ENCODE data around the gene ANKS6. TPM values are rescaled to one million over a fixed set of nuclear protein-coding genes. Genes with fewer than 3 reads are reported as not detected.
A peak's percentile ranks its signal among the peaks of the same experiment; 100 is the strongest.

The ANKS6 gene
- total and polyA plus RNA-seq, 2 of the 8 experiments (the other 6 are each of a cell fraction or from before 2014, with no cell fraction given) = 34.1 to 56.3 TPM

DNA sequence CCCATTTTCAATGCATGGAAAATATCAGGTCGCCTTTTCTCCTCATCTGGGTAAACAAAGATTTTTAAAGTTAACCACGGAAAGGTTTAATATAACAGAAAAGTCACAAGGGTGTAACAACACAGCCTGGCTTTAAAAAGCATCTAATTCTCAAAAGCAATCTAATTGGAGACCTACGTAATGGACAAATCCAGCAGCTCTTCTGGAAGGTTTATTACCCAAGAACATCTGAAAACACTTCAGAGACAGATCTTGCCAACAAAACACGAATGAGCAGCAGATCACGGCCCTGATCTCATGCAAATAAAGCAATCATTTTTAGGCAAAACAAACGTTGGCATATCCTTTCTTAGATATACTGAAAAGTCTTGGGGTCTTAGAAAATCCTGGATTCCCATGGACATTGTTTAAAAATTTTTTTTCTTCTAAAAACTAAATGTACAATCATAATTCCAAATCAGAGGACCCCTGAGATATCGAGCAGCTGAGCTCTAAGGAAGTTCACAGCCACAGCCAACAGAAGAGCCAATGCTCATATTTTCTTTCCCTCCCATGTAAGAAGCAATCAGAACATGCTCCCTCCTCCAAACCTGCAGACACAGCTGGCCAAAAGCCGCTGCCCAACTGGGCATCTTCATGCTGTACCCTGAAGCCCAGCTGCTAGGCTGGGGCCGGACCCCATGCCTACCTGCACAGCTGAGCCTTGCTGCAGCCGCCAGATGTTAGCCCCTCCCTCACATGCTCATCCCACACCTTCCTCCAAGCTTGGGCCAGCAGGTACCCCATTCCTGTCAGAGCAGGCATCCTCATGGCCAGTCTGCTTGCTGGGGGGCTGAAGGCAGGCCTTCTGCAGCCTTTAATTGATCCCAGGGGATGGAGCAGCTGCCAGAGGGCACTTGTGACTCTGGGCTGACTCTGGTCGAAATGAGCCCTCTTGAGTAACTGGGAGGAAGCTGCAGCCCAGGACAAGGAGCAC is 11.2 kb downstream of the ANKS6 start:
- Histone ChIP-seq H2BK5ac (ENCODE audit: low read depth, low read length) (no peak overlapping the region), H2BK12ac (ENCODE audit: low read depth, low read length) (no peak overlapping the region), H3K14ac (ENCODE audit: insufficient read length) (no peak overlapping the region), H4K20me1 (replicated peaks in 1 of 2; ENCODE audit: control insufficient read depth in 1 of 2, insufficient read depth in 2 of 2, low read length in 2 of 2) (peaks cover 7 to 8% of the 10 kb centered on the region in 2 experiments), H3K9ac (replicated peaks in 1 of 4; ENCODE audit: extremely low read depth in 1 of 4, low read depth in 3 of 4, low read length in 3 of 4) (no peak overlapping the region), H3K56ac (replicated peaks; ENCODE audit: insufficient read length, low read depth, low read length) (no peak overlapping the region), H2BK15ac (ENCODE audit: low read length) (no peak overlapping the region), H3K4me2 (ENCODE audit: insufficient read depth in 1 of 2, low read depth in 2 of 2, low read length in 2 of 2) (no peak overlapping the region), H4K8ac (ENCODE audit: extremely low read depth, insufficient read depth, low read length) (no peak overlapping the region; the same call in 1 of the 2 replicates), H2AFZ (ENCODE audit: low read length) (no peak overlapping the region), H3K9me3 (ENCODE audit: insufficient read depth in 2 of 2, low read depth in 1 of 2, low read length in 1 of 2) (no peaks in the 10 kb centered on the region), H4K91ac (replicated peaks; ENCODE audit: insufficient read length, low read length) (no peak overlapping the region), H3K36me3 (ENCODE audit: control insufficient read depth in 2 of 4, insufficient read depth in 4 of 4, low read length in 3 of 4) (peaks cover 9 to 41% (median 18%) of the 10 kb centered on the region in 4 experiments; a peak in 7 of 8 replicates), H3K23ac (ENCODE audit: insufficient read length) (no peak overlapping the region), H2BK120ac (replicated peaks; ENCODE audit: low read depth, low read length) (no peak overlapping the region), H4K5ac (ENCODE audit: insufficient read length, low read depth, low read length) (no peak overlapping the region), H3K79me1 (ENCODE audit: low read depth, low read length) (peaks cover 7% of the 10 kb centered on the region; the same call in 1 of the 2 replicates), H3K27ac (ENCODE audit: low read depth, low read length) (no peak overlapping the region), H2BK20ac (ENCODE audit: low read length) (no peak overlapping the region), H3K4me3 (ENCODE audit: extremely low read depth in 1 of 4, insufficient read depth in 2 of 4, low read depth in 3 of 4, low read length in 4 of 4) (no peak overlapping the region), H3K27me3 (replicated peaks in 1 of 4; ENCODE audit: control insufficient read depth in 3 of 4, extremely low read depth in 1 of 4, insufficient read depth in 3 of 4, low read length in 3 of 4) (no peaks in the 10 kb centered on the region), H3K79me2 (ENCODE audit: control insufficient read depth in 1 of 2, insufficient read depth in 2 of 2, low read length in 2 of 2) (peaks cover 0 to 5% of the 10 kb centered on the region in 2 experiments; a peak in 2 of 4 replicates), H2AK5ac (ENCODE audit: low read depth, low read length) (no peak overlapping the region), H3K18ac (ENCODE audit: extremely low read depth, low read length) (no peak overlapping the region), H3K4me1 (replicated peaks in 1 of 4; ENCODE audit: control insufficient read depth in 3 of 4, insufficient read depth in 4 of 4, low read length in 3 of 4) (no peaks in the 10 kb centered on the region), H3K23me2 (ENCODE audit: low read depth, low read length) (no peaks in the 10 kb centered on the region), H3K4ac (replicated peaks; ENCODE audit: insufficient read length, low read depth, low read length) (no peak overlapping the region)
- FAIRE-seq = no peak
- POLR2A ChIA-PET (ENCODE audit: partially characterized antibody) = no interaction called here
- CTCF ChIA-PET (ENCODE audit: partially characterized antibody) = interaction anchor here (0.6 to 3.8 kb wide), 5 partner anchors 10 to 247 kb away, joined by 3 to 28 read pairs (median 3); no protein-coding TSS in a partner anchor
- TF ChIP-seq PHF8 (conservative IDR thresholded peaks at IDR 0.05; ENCODE audit: low read depth, low read length) (no peak), SP1 (IDR thresholded peaks at IDR 0.05; ENCODE audit: low read depth, low read length) (no peak), CBX8 (IDR thresholded peaks at IDR 0.05; ENCODE audit: borderline replicate concordance, low read depth, low read length) (no peak), TCF12 (IDR thresholded peaks at IDR 0.05; ENCODE audit: low read depth, low read length) (no peak), CBX5 (IDR thresholded peaks at IDR 0.05; ENCODE audit: low read depth, low read length) (no peak), CEBPB (IDR thresholded peaks at IDR 0.05; ENCODE audit: low read depth, low read length) (no peak), RFX5 (IDR thresholded peaks at IDR 0.05; ENCODE audit: borderline replicate concordance, low read depth, low read length) (no peak), ASH2L (IDR thresholded peaks at IDR 0.05; ENCODE audit: low read length) (no peak), TBP (IDR thresholded peaks at IDR 0.05; ENCODE audit: low read depth, low read length) (no peak)
- DNase-seq (ENCODE audit: low read depth in 1 of 2, low spot score in 2 of 2) = peak in 1 of 2 experiments; percentile 35
- WGBS, 2 experiments (ENCODE audit: extremely low coverage in 1 of 2, insufficient coverage in 1 of 2, insufficient read length in 1 of 2, insufficient replicate concordance in 2 of 2, low coverage in 1 of 2, low lambda C conversion rate in 2 of 2, missing lambda C conversion rate in 1 of 2) = 89% methylated on average over 11 of the region's 11 CpGs; no CpG with 5 or more reads in 1 of the 2 experiments

Measured in H1 (cell line).